Stimulated activated CD8-positive, alpha-beta memory T cell treated with anti-CD3 and anti-CD28 coated beads, Interleukin-4, amount 100 ng/mL, for 24 hours (primary cell): ENCODE results near the gene OTUB2.
"Not testable (repeated sequence)": the region's sequence is repeated elsewhere in the genome, so short reads cannot be mapped to it uniquely, and the experiment has no call there.

Experiments
- DNase-seq: peaks from one replicate; pipeline ENCODE4 v3.0.0-alpha.2; 2020; ENCODE audit warnings: low read depth

The OTUB2 gene

DNA sequence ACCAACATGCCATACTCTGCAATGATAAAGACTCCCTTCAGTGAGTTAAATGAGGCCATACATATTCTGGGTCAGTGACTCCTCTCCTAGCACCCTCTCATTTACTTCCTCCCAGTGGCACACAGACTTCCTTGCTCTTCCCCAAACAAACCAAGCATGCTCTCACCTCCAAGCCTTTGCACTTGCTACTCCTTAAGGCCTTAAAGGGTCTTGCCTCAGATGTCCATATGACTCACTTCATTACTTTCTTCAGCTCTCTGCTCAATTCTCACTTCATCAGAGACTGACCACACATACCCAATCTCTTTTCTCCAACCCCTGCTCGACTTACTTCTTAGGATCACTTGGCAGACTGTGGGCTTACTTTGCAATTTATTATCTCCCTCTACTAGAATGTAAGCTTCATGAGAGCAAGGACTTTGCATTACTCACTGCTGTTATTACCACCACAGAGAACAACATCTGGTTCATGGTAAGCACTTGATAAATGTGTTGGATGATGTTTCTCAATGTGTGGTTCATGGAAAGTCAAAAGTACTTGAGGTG, 32.1 kb downstream of the OTUB2 start:
- no peak for DNase-seq

DNA sequence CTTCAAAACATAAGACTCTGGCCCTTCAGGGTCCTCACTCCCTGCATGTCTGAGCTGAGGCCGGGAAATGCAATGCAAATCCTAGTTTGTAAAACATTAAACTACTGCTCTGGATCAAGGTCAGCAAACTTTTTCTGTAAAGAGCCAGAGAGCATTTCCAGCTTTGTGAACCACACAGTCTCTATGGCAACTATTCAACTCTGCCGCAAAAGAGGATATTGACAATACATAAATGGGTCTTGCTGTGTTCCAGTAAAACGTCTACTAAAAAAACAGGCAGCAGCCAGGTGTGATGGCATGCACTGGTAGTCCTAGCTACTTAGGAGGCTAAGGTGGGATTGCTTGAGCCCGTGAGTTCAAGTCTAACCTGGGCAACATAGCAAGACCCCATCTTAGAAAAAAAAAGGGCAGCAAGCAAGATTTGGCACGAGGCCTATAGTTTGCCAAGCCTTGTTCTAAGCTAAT, 32.6 kb downstream of the OTUB2 start:
- DNase-seq = no peak

DNA sequence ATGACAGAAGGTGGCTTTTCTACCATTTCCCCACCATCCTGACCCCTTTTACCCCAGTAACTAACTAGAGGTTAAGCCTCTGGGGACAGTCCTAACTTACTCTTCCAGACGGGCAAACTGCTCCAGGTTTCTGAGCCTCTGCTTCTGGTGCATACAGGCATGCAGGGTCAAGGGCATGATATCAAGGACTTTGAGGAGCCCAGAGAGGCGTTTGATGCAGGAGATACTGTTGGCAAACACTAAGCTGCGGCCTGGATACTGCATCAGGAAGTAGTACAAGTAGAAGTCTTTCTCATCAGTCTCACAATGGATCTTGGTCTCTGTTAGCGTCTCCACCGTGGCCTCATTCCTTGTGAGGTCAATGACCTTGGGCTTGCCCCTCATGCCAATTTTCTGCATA, 33.9 kb downstream of the OTUB2 start:
- no peak for DNase-seq

DNA sequence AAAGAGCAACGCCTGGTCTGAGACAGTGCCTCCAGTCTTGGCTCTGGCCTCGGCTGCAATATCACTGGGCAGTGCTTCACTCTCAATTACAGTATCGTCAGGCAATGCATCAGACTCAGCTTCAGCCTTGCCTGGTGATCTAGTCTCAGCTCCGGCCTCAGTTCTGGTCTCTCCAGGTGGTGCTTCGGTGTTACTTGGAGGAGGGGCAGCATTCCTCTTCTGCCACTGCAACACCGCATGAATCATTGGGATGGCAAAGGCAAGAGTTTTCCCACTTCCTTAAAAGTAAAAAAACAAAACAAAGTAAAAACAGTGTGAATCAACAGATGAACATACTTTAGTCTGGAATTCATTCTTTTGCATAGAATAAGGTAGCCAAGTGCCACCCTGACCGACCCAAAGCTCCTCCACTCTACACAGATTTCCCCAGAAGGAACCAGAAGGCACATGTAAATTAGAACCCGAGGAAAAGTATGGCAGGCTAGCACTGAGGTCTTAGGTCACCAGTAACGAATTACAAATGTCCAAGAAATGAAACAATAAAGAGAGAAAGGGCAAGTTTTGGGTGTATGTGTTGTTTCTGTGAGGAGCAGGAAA, 36.3 kb downstream of the OTUB2 start:
- DNase-seq = no peak

DNA sequence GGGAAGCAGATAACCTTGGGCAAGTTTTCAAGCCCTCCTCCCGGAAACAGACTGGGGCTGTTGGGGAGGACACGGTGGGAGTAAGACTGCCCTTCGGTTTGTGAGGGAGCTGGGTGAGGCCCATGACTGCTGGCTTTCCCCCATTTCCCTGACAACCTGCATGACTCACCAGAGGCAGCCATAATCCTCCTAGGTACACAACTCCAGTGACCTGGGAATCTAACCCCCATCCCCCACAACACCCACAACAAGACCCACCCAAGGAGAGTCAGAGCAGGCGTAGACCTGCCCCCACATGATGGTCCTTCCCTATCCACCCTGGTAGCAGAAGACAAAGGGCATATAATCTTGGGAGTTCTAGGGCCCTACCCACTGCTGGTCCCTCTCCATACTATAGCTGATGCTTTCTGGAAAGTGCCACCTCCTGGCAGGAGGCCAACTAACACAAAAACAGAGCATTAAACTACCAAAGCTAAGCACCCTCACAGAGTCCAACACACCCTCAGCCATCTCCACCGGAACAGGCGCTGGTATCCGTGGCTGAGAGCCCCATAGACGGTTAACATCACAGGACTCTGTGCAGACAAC, 40.0 kb downstream of the OTUB2 start:
- no peak for DNase-seq

DNA sequence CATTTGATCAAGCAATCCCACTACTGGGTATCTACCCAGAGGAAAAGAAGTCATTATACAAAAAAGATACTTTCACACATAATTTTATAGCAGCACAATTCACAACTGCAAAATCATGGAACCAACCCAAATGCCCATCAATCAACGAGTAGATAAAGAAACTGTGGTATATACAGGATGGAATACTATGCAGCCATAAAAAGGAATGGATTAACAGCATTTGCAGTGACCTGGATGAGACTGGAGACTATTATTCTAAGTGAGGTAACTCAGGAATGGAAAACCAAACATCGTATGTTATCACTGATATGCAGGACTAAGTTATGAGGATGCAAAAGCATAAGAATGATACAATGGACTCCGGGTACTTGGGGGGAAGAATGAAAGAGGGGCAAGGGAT, 45.9 kb downstream of the OTUB2 start:
- DNase-seq = not testable (repeated sequence)

DNA sequence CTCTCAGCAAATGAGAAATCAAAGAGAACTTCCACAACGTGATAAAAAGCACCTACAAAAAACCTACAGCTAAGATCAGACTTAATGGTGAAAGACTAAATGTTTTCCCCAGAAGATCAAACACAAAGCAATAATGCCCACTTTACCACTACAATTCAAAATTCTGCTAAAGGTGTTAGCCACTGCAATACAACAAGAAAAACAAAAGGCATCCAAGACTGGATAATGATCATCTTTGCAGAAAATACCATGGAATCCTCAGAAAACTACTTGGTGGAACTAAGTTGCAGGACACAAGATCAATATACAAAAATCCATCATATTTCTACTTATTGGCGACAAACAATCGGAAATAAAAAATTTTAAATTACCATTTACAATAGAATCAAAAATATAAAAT, 48.4 kb downstream of the OTUB2 start:
- DNase-seq = no peak

DNA sequence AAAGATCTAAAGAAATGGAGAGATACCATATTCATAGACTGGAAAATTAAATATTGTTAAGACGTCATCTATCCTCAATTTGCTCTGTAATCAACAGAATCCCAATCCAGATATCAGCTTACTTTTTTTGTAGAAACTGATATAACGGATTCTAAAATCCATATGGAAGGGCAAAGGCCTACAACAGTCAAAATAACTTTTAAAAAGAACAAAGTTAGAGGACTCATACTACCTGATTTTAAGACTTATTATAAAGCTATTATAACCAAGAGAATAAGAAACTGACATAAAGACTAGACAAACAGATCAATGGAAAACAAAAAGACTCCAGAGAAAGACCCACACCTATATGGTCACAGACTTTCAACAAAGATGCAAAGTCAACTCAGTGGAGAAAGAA, 48.9 kb downstream of the OTUB2 start:
- DNase-seq = no peak

DNA sequence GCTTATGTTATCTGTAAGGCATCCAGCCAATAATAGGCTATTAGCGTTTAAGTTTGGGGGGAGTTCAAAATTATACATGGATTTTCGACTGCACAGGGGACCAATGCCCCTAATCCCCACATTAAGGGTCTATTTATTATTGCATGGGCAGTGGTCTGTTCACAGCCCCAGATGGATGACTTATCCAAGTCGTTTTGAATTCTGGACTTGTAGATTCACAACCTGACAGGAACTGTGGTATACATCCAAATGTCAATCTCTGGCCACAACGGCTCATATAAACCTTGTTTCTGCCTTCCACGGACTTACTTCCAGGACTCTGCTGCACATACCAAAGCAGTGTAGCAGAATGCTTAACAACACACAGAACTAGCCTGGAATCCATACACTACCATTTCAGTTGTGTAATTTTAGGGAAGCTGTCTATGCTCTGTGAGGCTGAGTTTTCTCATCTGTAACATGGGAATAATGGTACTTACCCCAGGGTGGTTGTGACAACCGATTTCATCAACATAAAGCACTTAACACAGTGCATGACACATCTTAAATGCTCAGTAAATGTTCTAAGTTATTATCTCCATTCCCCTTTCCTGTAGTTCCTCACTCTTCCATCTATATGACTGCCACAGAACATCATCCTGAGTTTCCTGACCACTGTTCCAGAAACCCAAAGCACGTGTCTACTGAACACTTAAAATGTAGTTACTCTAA, 51.1 kb downstream of the OTUB2 start:
- no peak for DNase-seq

DNA sequence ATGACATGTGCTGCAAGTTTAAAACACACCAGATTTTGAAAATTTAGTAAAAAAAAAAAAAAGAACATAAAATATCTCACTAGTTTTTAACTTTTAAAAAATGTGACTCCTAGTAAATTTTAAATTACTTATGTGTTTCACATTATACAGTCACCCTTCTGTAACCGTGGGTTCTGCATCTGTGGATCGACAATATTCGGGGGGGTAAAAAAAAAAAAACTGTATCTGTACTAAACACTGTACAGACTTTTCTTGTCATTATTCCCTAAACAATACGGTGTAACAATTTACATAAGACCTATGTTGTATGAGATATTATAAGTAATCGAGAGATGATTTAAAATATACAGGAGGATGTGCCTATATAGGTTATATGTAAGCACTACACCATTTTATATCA, 51.7 kb downstream of the OTUB2 start:
- no peak for DNase-seq

DNA sequence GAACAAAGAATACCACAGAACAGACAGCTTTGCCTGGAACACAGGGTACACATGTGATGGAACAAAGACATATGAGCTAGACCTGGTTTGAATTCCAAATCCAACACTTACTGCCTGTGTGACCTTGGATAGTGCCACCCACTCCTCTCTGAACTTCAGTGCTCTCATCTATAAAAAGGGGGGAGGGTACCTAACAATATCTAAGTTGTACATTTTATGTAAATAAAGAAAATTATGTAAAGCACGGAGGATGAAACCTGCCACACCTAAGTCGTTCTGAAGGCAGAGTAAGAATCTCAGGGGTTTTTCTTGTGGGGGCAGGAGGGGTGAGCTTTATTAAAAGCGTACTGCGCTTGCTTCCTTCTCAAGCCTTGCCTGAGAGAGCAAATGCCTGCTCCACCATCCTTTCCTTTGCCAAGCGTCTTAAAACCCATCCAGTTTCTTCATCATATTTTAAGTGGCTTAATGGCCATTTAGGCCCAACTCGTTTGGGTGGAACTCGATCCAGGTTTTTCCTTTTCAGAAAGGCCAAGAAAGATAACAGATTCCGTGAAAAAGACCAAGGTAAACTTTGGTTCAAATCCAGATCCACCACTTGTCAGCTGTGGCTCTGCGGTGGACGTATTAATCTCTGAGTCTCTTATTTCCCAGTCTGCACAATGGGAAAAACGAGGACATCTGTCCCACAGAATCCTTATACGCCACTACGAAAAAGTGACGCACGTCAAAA, 53.9 kb downstream of the OTUB2 start:
- no peak for DNase-seq

DNA sequence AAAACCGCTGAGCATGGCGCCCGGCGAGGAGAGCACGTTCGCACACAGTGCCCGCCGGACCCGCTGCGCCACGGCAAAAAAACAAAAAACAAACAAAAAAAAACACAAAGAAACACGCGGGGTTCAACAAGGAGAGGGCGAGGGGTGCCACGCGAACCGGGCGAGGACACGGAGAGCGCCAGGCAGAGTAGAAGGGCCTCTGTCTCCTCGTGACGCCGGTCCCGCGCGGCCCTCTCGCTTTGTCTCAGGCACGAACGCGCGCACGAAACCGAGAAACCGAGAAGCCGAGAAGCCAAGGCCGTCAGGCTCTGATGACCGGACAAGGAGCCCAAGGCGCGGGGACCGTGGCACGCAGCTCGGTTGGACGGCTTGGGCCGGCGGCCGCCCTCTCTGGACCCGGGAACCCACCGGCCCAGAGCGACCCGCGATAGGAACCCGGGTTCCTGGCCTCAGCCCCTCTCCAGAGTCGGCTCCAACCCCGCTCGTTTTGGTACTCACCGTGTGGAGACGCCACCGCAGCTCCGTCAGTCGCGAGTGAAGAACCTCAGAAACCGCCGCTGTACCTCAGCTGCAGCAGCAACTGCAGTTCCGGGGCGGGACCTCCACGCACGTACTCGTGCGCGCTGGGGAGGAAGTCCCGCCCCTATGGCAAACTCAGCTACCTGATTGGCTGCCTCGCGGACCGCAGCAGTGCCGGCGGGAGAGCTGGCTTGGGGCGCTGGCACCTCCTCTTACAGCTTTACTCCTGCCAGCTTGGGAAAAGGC, 54.7 kb downstream of the OTUB2 start, which contains the start of the genes DDX24 and IFI27L1:
Gene DDX24 (minus strand): TSS at position 582 of the 765 bp plus-strand sequence. CDS start 1,460 bp downstream, outside the sequence.
Gene IFI27L1 (plus strand): TSS at position 690 of the 765 bp plus-strand sequence. CDS start 15,628 bp downstream, outside the sequence.
- DNase-seq = peak; percentile 92

DNA sequence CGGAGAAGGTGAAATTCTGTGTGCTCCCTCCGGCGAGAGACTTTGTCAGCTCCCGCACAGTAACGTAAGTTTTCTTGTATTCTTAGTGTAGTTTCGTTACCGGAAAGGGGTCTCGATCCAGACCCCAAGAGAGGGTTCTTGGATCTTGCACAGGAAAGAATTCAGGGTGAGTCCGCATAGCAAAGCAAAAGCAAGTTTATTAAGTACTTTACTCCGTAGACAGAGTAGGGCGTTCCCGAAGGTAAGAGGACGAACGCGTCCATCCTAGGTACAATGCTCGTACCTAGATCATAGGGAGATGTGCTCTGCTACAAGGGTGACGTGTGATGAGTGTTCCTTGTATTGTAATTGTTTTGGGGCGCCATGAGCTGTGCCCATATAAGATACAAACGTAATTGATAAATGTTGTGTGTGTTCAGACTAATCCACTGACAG, 55.3 kb downstream of the OTUB2 start:
- no peak for DNase-seq

DNA sequence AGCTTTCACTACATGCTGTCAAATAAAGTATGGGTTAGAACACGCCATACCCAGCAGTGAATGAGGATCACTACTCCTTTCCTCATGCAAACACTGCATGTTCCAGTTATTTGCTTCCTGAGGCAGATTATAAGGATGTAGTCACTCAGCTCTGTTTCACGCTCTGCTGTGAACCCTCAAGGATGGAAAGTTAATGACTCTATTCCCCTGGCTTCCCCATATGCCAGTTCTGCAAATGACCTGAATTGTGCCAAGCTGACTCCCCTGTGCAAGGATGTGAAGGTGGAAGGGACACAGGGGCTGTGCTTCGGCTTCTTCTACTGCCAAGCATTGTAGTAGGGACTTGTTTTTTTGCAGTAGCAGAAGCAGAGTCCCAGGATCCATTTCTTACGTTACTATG, 61.8 kb downstream of the OTUB2 start:
- DNase-seq = no peak

DNA sequence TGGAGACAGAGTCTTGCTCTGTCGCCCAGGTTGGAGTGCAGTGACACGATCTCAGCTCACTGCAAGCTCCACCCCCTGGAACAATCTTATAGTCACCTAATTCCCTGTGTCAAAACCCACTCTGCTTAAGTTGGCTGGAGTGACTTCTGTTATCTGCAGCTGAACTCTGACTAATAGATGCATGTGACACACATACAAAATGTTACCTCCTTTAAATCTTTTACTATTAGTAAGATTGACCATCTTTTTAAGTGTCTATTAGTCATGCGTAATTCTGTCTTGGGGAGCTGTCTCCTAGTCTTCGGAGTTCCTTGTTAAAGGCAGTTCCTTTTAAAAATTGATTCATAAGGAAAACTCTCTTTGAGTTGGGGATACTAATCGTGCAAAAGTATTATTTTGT, 62.4 kb downstream of the OTUB2 start:
- DNase-seq = no peak

DNA sequence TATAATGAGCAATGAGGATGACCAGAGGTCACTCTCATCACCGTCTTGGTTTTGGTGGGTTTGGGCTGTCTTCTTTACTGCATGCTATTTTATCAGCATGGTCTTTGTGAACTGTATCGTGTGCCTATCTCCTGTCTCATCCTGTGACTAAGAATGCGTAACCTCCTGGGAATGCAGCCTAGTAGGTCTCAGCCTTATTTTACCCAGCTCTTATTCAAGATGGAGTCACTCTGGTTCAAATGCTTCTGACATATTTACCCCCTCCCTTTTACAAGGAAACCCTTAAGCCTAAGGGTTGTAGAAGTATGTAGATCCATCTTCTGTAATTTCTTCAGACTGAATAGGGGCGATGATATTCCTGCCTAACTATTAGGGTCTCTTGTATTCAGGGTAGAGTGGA, 63.3 kb downstream of the OTUB2 start:
- DNase-seq = no peak

DNA sequence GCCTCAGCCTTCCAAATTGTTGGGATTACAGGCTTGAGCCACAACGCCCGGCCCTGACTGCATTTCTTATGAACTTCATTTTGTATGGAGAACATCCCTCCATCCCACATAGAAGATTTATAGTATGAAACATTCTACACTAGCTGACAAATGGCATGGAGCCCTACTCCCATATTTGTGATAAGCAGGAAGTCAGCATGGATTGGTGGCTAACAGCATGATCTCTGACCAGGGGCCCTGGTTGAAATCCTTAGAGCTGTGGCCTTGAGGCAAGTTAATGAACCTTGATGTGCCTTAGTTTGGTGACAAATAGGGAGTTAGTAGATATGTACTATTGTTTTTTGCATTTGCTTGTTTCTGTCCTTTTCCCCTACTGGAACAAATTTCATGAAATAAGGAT, 67.3 kb downstream of the OTUB2 start:
- no peak for DNase-seq

DNA sequence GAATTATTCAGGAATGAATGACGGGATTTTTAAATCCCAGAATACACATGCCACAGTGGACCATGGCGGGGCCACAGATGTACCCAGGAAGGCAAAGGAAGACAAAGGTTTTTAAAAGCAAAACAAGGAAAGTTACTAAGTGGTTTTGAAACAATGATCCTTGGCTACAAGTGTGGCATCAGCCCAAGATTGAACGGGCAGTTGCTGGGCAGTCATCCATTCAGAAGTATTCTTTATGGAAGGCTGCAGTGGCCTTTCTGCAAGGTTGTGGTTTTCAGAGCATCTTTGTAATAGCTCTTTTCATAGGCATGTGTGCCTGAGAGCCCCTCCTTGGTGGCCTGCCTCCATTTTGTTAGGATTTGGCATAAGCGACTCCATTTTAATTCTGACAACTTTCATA, 71.0 kb downstream of the OTUB2 start:
- no peak for DNase-seq
